Measurements from ENCODE around the gene GPATCH8. TPM values are rescaled to one million over a fixed set of nuclear protein-coding genes. Genes with fewer than 3 reads are reported as not detected.

GPATCH8 gene
- polyA plus RNA-seq, 1 donor from 2014 or later: 24.5 TPM

GRCh38 chr17:44530896-44531418 is 27.8 kb upstream of the GPATCH8 start:
- no peaks in the 10 kb centered on the region for H3F3A ChIP-seq (ENCODE audit: insufficient read depth, low read length, poor library complexity, severe bottlenecking)
- H2AFZ ChIP-seq (ENCODE audit: low read depth, low read length): no peak overlapping the region
- H3K9me3 ChIP-seq (ENCODE audit: low read length): no peaks in the 10 kb centered on the region
- no peak overlapping the region for H3K4me2 ChIP-seq (ENCODE audit: low read length)
- no peak overlapping the region for H3K9ac ChIP-seq (ENCODE audit: low read length)
- no peaks in the 10 kb centered on the region for H4K20me1 ChIP-seq (ENCODE audit: insufficient read depth)
- no peak for TF ChIP-seq TAF1 (IDR thresholded peaks at IDR 0.05; ENCODE audit: low read depth)
- TF ChIP-seq EP300 (conservative IDR thresholded peaks at IDR 0.05; ENCODE audit: poor library complexity, severe bottlenecking): no peak
- no peak for TF ChIP-seq MXI1 (conservative IDR thresholded peaks at IDR 0.05; ENCODE audit: poor library complexity, severe bottlenecking)
- no peaks in the 10 kb centered on the region for H3K27me3 ChIP-seq (ENCODE audit: insufficient read depth, low read depth, low read length)
- no peaks in the 10 kb centered on the region for H3K36me3 ChIP-seq (ENCODE audit: insufficient read depth, low read length)
- no peaks in the 10 kb centered on the region for H3K79me2 ChIP-seq (replicated peaks; ENCODE audit: insufficient read depth, low read length)
- no peak overlapping the region for H3K4me3 ChIP-seq (ENCODE audit: low read length)
- H3K27ac ChIP-seq (ENCODE audit: low read length): no peak overlapping the region
- no peaks in the 10 kb centered on the region for H3K9me2 ChIP-seq (ENCODE audit: insufficient read depth, low read length)

GRCh38 chr17:44529864-44530263 is 26.7 kb upstream of the GPATCH8 start:
- H3F3A ChIP-seq (ENCODE audit: insufficient read depth, low read length, poor library complexity, severe bottlenecking): no peaks in the 10 kb centered on the region
- no peak overlapping the region for H3K27ac ChIP-seq (ENCODE audit: low read length)
- TF ChIP-seq SMC3 (conservative IDR thresholded peaks at IDR 0.05; ENCODE audit: poor library complexity) (no peak), TAF1 (IDR thresholded peaks at IDR 0.05; ENCODE audit: low read depth) (no peak), MXI1 (conservative IDR thresholded peaks at IDR 0.05; ENCODE audit: poor library complexity, severe bottlenecking) (no peak), REST (IDR thresholded peaks at IDR 0.05; ENCODE audit: borderline replicate concordance) (no peak), EP300 (conservative IDR thresholded peaks at IDR 0.05; ENCODE audit: poor library complexity, severe bottlenecking) (no peak), RAD21 (conservative IDR thresholded peaks at IDR 0.05) (no peak), EZH2 (IDR thresholded peaks at IDR 0.05; ENCODE audit: borderline replicate concordance, insufficient read depth, low read length, poor library complexity, severe bottlenecking) (no peak), POLR2AphosphoS5 (IDR thresholded peaks at IDR 0.05) (no peak), CTCF (IDR thresholded peaks at IDR 0.05; ENCODE audit: poor library complexity, severe bottlenecking) (no peak)
- H3K27me3 ChIP-seq (ENCODE audit: insufficient read depth, low read depth, low read length): no peaks in the 10 kb centered on the region
- H3K9ac ChIP-seq (ENCODE audit: low read length): no peak overlapping the region
- no peak overlapping the region for H3K4me2 ChIP-seq (ENCODE audit: low read length)
- H4K20me1 ChIP-seq (ENCODE audit: insufficient read depth): no peaks in the 10 kb centered on the region
- no peak overlapping the region for H2AFZ ChIP-seq (ENCODE audit: low read depth, low read length)
- H3K4me3 ChIP-seq (ENCODE audit: low read length): no peak overlapping the region
- H3K36me3 ChIP-seq (ENCODE audit: insufficient read depth, low read length): no peaks in the 10 kb centered on the region
- no peaks in the 10 kb centered on the region for H3K9me2 ChIP-seq (ENCODE audit: insufficient read depth, low read length)
- H3K9me3 ChIP-seq (ENCODE audit: low read length): no peaks in the 10 kb centered on the region
- no peaks in the 10 kb centered on the region for H3K79me2 ChIP-seq (replicated peaks; ENCODE audit: insufficient read depth, low read length)

All from neural cell (in vitro differentiated cells).